KMS-11 (cell line): ENCODE results near the gene UGT2B10.
"Not testable (repeated sequence)": the region's sequence is repeated elsewhere in the genome, so short reads cannot be mapped to it uniquely, and the experiment has no call there.

Experiments used
- H2AFZ ChIP-seq: fragments of 200-600 bp; sonication (generic); 2 replicates; pipeline ENCODE4 v1.6.1; 2016; ENCODE audit warnings: antibody characterized with exemption, mixed run types, low read depth
- H3K27ac ChIP-seq: fragments of 200-600 bp; sonication (generic); 2 replicates; pipeline ENCODE4 v1.6.1; 2016; ENCODE audit warnings: mild to moderate bottlenecking, mixed run types
- H3K27me3 ChIP-seq: fragments of 200-600 bp; sonication (generic); 2 replicates; pipeline ENCODE4 v1.6.1; 2017; ENCODE audit warnings: mild to moderate bottlenecking, low read depth, mixed run types, moderate library complexity; ENCODE audit not compliant: insufficient read depth
- H3K36me3 ChIP-seq: fragments of 200-600 bp; sonication (generic); 2 replicates; pipeline ENCODE4 v1.6.1; 2017; ENCODE audit warnings: mild to moderate bottlenecking, mixed run types; ENCODE audit not compliant: insufficient read depth
- H3K4me1 ChIP-seq: fragments of 200-600 bp; sonication (generic); 2 replicates; pipeline ENCODE4 v1.6.1; 2016; ENCODE audit warnings: mild to moderate bottlenecking, low read depth, mixed run types; ENCODE audit not compliant: poor library complexity, severe bottlenecking
- H3K4me2 ChIP-seq: fragments of 200-600 bp; sonication (generic); 2 replicates; pipeline ENCODE4 v1.7.0; 2016; ENCODE audit warnings: mild to moderate bottlenecking, mixed run types
- H3K4me3 ChIP-seq: fragments of 200-600 bp; sonication (generic); IDR thresholded peaks from 2 replicates; pipeline ENCODE4 v1.6.1; 2017; ENCODE audit warnings: low read depth, low read length, mixed read lengths; ENCODE audit not compliant: insufficient read depth
- H3K79me2 ChIP-seq: fragments of 200-600 bp; sonication (generic); 2 replicates; pipeline ENCODE4 v1.6.1; 2016; ENCODE audit warnings: low read depth, mixed run types; ENCODE audit not compliant: insufficient read depth
- H3K9ac ChIP-seq: fragments of 200-600 bp; sonication (generic); 2 replicates; pipeline ENCODE4 v1.6.1; 2016; ENCODE audit warnings: mild to moderate bottlenecking, mixed run types
- H4K20me1 ChIP-seq: fragments of 200-600 bp; sonication (generic); 2 replicates; pipeline ENCODE4 v1.6.1; 2016; ENCODE audit warnings: mild to moderate bottlenecking, mixed run types; ENCODE audit not compliant: insufficient read depth
- TF ChIP-seq, protein P1 (sequence below): fragments of 200-600 bp; sonication (generic); conservative IDR thresholded peaks from 2 replicates; pipeline ENCODE4 v1.6.1; 2017; ENCODE audit warnings: low read depth, mild to moderate bottlenecking, antibody characterized with exemption, low read length, moderate library complexity, mixed read lengths

UGT2B10 gene

DNA sequence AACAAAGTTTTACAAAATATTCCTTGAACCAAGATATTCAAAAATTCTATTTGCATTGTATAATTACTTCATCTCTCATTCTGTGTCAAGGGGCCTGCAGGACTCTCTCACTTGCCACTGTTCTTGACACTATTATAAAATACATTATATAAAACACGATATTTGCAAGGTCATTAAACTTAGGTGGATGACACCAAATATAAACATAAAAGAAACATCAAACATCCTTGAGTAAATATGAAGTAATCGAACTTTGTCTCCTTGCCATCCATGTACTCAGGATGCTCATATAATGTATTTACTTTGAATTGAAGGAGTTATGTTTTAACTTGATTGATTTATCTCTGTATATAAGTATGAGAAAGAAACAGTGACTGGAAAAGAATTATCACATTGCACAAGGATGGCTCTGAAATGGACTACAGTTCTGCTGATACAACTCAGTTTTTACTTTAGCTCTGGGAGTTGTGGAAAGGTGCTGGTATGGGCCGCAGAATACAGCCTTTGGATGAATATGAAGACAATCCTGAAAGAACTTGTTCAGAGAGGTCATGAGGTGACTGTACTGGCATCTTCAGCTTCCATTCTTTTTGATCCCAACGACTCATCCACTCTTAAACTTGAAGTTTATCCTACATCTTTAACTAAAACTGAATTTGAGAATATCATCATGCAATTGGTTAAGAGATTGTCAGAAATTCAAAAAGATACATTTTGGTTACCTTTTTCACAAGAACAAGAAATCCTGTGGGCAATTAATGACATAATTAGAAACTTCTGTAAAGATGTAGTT lies at the start of gene UGT2B10:
TSS of gene UGT2B10 (plus strand) at position 378 of the 793 bp plus-strand sequence. CDS start at position 404, 26 bp downstream.
- H3K4me1 ChIP-seq, H4K20me1 ChIP-seq, H3K36me3 ChIP-seq, H3K9ac ChIP-seq, H3K27me3 ChIP-seq, H3K27ac ChIP-seq, H3K4me3 ChIP-seq, H3K79me2 ChIP-seq, H3K4me2 ChIP-seq, H2AFZ ChIP-seq: not testable (repeated sequence)

DNA sequence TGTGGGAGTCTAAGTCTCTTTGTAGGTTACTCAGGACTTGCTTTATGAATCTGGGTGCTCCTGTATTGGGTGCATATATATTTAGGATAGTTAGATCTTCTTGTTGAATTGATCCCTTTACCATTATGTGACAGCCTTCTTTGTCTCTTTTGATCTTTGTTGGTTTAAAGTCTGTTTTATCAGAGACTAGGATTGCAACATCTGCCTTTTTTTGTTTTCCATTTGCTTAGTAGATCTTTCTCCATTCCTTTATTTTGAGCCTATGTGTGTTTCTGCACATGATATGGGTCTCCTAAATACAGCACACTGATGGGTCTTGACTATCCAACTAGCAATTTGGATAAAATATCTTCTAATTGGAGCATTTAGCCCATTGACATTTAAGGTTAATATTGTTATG lies 44.0 kb upstream of the UGT2B10 start:
- not testable (repeated sequence) for H3K4me1 ChIP-seq, H3K36me3 ChIP-seq, H3K9ac ChIP-seq, H3K79me2 ChIP-seq, H3K4me3 ChIP-seq, H3K27me3 ChIP-seq, H3K4me2 ChIP-seq, H4K20me1 ChIP-seq, H3K27ac ChIP-seq, H2AFZ ChIP-seq

- Histone ChIP-seq H2AFZ (no peak overlapping the region), H4K20me1 (no peaks in the 10 kb centered on the region), H3K4me3 (no peak overlapping the region), H3K36me3 (no peaks in the 10 kb centered on the region), H3K27ac (no peak overlapping the region), H3K79me2 (no peaks in the 10 kb centered on the region), H3K9ac (no peak overlapping the region), H3K4me1 (no peaks in the 10 kb centered on the region), H3K27me3 (no peaks in the 10 kb centered on the region), H3K4me2 (no peak overlapping the region)
- TF ChIP-seq, protein P1, sequence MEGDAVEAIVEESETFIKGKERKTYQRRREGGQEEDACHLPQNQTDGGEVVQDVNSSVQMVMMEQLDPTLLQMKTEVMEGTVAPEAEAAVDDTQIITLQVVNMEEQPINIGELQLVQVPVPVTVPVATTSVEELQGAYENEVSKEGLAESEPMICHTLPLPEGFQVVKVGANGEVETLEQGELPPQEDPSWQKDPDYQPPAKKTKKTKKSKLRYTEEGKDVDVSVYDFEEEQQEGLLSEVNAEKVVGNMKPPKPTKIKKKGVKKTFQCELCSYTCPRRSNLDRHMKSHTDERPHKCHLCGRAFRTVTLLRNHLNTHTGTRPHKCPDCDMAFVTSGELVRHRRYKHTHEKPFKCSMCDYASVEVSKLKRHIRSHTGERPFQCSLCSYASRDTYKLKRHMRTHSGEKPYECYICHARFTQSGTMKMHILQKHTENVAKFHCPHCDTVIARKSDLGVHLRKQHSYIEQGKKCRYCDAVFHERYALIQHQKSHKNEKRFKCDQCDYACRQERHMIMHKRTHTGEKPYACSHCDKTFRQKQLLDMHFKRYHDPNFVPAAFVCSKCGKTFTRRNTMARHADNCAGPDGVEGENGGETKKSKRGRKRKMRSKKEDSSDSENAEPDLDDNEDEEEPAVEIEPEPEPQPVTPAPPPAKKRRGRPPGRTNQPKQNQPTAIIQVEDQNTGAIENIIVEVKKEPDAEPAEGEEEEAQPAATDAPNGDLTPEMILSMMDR: no peak
Observed at GRCh38 chr4:68773699-68774098, 42.1 kb upstream of the UGT2B10 start.

DNA sequence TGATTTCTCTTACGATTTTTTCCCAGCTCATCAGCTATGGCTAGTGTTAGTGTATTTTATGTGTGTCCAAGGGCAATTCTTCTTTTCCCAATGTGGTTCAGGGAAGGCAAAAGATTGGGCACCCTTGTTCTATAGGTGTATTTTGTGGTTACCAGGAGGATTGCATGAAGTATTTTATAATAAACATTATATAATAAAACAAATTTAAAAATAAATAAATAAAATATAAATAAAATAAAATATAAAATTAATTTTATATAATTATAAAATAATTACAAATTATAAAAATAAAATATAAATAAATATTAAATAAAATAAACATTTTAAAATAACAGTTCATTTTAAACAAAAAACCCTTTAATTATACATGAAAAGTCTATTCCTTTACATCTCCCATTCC lies 35.6 kb upstream of the UGT2B10 start:
- TF ChIP-seq, protein P1: no peak
- Histone ChIP-seq H3K9ac (no peak overlapping the region), H3K79me2 (no peaks in the 10 kb centered on the region), H3K4me1 (no peaks in the 10 kb centered on the region), H3K36me3 (no peaks in the 10 kb centered on the region), H4K20me1 (no peaks in the 10 kb centered on the region), H3K4me3 (no peak overlapping the region), H2AFZ (no peak overlapping the region), H3K27me3 (no peaks in the 10 kb centered on the region), H3K27ac (no peak overlapping the region), H3K4me2 (no peak overlapping the region)

GRCh38 chr4:68797048-68797447 lies 18.7 kb upstream of the UGT2B10 start:
- no peak overlapping the region for H3K9ac ChIP-seq
- no peaks in the 10 kb centered on the region for H3K4me1 ChIP-seq
- H3K4me3 ChIP-seq: no peak overlapping the region
- no peaks in the 10 kb centered on the region for H3K27me3 ChIP-seq
- H3K79me2 ChIP-seq: no peaks in the 10 kb centered on the region
- H3K27ac ChIP-seq: no peak overlapping the region
- no peaks in the 10 kb centered on the region; the same call in 1 of the 2 replicates for H3K36me3 ChIP-seq
- no peaks in the 10 kb centered on the region for H4K20me1 ChIP-seq
- H2AFZ ChIP-seq: no peak overlapping the region
- no peak overlapping the region for H3K4me2 ChIP-seq
- TF ChIP-seq, protein P1: no peak
